DOHH2 (cell line): Measurements from ENCODE around the gene RTP3.

Experiments used
- EZH2phosphoT487 ChIP-seq: fragments of 200-600 bp; sonication (generic); IDR thresholded peaks from 2 replicates; pipeline ENCODE4 v1.6.1; 2017; ENCODE audit warnings: borderline replicate concordance, mild to moderate bottlenecking, antibody characterized with exemption, low read length, moderate library complexity, mixed read lengths
- TF ChIP-seq, protein P1 (sequence below): fragments of 200-600 bp; sonication (generic); IDR thresholded peaks from one replicate; pipeline ENCODE4 v1.5.1; 2014; ENCODE audit warnings: antibody characterized with exemption, mild to moderate bottlenecking, low read depth, low read length; ENCODE audit not compliant: poor library complexity, severe bottlenecking

DNA sequence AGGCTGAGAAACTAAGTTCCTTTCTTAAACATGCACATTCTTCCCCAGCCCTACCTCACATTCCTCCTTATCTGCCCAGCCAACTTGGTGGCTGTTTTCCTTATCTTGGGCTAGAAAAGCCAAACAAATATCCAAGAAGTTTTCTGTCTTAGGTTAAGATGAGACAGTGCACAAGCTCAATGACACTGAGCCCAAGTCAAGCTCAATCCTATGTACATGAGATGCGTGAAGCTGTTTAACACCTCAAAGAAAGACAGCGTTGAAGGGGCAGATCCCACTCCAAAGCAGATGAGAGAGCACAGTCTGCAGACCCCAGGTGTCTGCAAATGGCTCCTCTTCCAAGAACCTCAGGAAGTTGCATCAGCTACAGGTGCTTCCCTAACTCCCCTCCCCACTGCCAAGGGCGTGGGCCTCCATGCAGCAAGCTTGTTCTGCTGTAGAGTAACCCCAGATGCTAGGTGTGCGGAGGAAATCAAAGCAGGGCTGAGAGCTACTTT is 51.7 kb downstream of the RTP3 start:
- TF ChIP-seq, protein P1, sequence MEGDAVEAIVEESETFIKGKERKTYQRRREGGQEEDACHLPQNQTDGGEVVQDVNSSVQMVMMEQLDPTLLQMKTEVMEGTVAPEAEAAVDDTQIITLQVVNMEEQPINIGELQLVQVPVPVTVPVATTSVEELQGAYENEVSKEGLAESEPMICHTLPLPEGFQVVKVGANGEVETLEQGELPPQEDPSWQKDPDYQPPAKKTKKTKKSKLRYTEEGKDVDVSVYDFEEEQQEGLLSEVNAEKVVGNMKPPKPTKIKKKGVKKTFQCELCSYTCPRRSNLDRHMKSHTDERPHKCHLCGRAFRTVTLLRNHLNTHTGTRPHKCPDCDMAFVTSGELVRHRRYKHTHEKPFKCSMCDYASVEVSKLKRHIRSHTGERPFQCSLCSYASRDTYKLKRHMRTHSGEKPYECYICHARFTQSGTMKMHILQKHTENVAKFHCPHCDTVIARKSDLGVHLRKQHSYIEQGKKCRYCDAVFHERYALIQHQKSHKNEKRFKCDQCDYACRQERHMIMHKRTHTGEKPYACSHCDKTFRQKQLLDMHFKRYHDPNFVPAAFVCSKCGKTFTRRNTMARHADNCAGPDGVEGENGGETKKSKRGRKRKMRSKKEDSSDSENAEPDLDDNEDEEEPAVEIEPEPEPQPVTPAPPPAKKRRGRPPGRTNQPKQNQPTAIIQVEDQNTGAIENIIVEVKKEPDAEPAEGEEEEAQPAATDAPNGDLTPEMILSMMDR = no peak
- no peak for TF ChIP-seq EZH2phosphoT487
